Stomach (tissue), 9 donors: ENCODE data around the gene OR2B3. TPM values are rescaled to one million over a fixed set of nuclear protein-coding genes. Genes with fewer than 3 reads are reported as not detected.

Experiments
- DNase-seq, 2 donors: peaks; one replicate each; pipeline versions ENCODE4 v3.0.0 to v3.0.0-alpha.2; 2013 to 2019
- H3K27ac ChIP-seq, 5 donors: fragments of 200-600 bp in 4 of 5; sonication (generic) in 4 of 5; one replicate each; pipeline ENCODE4 v1.5.1; 2013 to 2019; ENCODE audit warnings: mild to moderate bottlenecking in 1 of 5, moderate library complexity in 1 of 5
- H3K27me3 ChIP-seq, 3 donors: fragments of 200-600 bp; sonication (generic); one replicate each; pipeline ENCODE4 v1.5.1; 2017 to 2019; ENCODE audit warnings: mixed run types in 1 of 3
- H3K36me3 ChIP-seq, 4 donors: fragments of 200-600 bp; sonication (generic); 1 replicate in 3 of 4; 2 replicates in 1 of 4; pipeline ENCODE4 v1.5.1; 2016 to 2019
- H3K4me1 ChIP-seq, 4 donors: fragments of 200-600 bp; sonication (generic); one replicate each; pipeline ENCODE4 v1.5.1; 2016 to 2019
- H3K4me3 ChIP-seq, 4 donors: fragments of 200-600 bp; sonication (generic) in 3 of 4; one replicate each; pipeline ENCODE4 v1.5.1; 2016 to 2019; ENCODE audit warnings: mild to moderate bottlenecking in 1 of 4
- H3K9me3 ChIP-seq, 4 donors: fragments of 200-600 bp; sonication (generic); one replicate each; pipeline ENCODE4 v1.5.1; 2016 to 2019
- CTCF ChIP-seq, 7 experiments: fragments of 450-650 bp in 4 of 7; fragments of 200-600 bp in 3 of 7; sonication (generic) in 3 of 7; IDR thresholded peaks; one replicate each; pipeline ENCODE4 v1.5.1; 2016 to 2019; ENCODE audit warnings: antibody characterized with exemption in 7 of 7, control low read depth in 2 of 7, mild to moderate bottlenecking in 1 of 7
- EP300 ChIP-seq: sonication (generic); formaldehyde crosslinking; IDR thresholded peaks from one replicate; pipeline ENCODE4 v1.6.1; 2017; ENCODE audit warnings: antibody characterized with exemption
- POLR2A ChIP-seq, 4 donors: fragments of 450-650 bp; IDR thresholded peaks; one replicate each; pipeline ENCODE4 v1.6.1; 2016; ENCODE audit warnings: antibody characterized with exemption in 4 of 4, control low read depth in 2 of 4, mild to moderate bottlenecking in 1 of 4, moderate library complexity in 1 of 4
- POLR2AphosphoS5 ChIP-seq, 3 donors: sonication (generic); formaldehyde crosslinking; IDR thresholded peaks; one replicate each; pipeline ENCODE4 v1.6.1; 2016; ENCODE audit warnings: antibody characterized with exemption in 3 of 3
- WGBS, 5 donors: extraction: QIAGEN DNeasy Blood & Tissue Kit in 3 of 5; methylation state at CpG; one replicate each; pipeline versions ENCODE4 v1.1.5 to v1.1.7; 2013 to 2018; 5-methylcytosine and 5-hydroxymethylcytosine counted together
- intact Hi-C: fragments of 100-400 bp; cut with DNase I; formaldehyde crosslinking; loops from one replicate; pipeline ENCODE4 v1.15.1; 2023; ENCODE audit warnings: low total_unique reads
- polyA plus RNA-seq, 3 donors: library from polyadenylated mRNA; stranded (reverse); fragments of 200-250 nt; gene quantifications; one replicate each; pipeline ENCODE4 v1.2.3, GENCODE V29; 2013
- total RNA-seq, 5 donors: library from RNA; depleted of rRNA; stranded (reverse); fragments of >200 nt; gene quantifications; one replicate each; pipeline versions ENCODE4 v1.1.0 to v1.2.3, GENCODE V29; 2014 to 2016
- donor health status: healthy with polysubstance abuse.
- donor health status: Bipolar disorder and iron deficiency.
- donor health status: healthy.

The OR2B3 gene
- total and polyA plus RNA-seq, 8 donors, result not detected

GRCh38 chr6:29112135-29112534 lies 25.0 kb upstream of the OR2B3 start:
- intact Hi-C loops, result no loop called here
- no peak for DNase-seq
- H3K36me3 ChIP-seq, result no peaks in the 10 kb centered on the region
- no peaks in the 10 kb centered on the region for H3K27me3 ChIP-seq
- H3K9me3 ChIP-seq, result no peaks in the 10 kb centered on the region
- H3K4me1 ChIP-seq, result no peaks in the 10 kb centered on the region
- no peak overlapping the region for H3K27ac ChIP-seq
- TF ChIP-seq POLR2A (IDR thresholded peaks at IDR 0.05) (no peak), CTCF (IDR thresholded peaks at IDR 0.05) (no peak), EP300 (no peak), POLR2AphosphoS5 (IDR thresholded peaks at IDR 0.05) (no peak)
- 62 to 78% (median 73%) methylated on average over 7 of the region's 7 CpGs for WGBS, 5 donors
- no peak overlapping the region for H3K4me3 ChIP-seq

GRCh38 chr6:29107758-29108157 lies 20.6 kb upstream of the OR2B3 start, which contains the start of gene OR2J3:
Gene OR2J3, plus strand, starts transcription at chr6:29108058. Its CDS starts 3,833 bp downstream, at chr6:29111891.
- no peak for DNase-seq
- 19 to 35% (median 28%) methylated on average over 1 of the region's 1 CpG for WGBS, 5 donors
- Histone ChIP-seq H3K4me1 (no peaks in the 10 kb centered on the region), H3K36me3 (no peaks in the 10 kb centered on the region), H3K27me3 (no peaks in the 10 kb centered on the region), H3K27ac (no peak within 1 kb of the TSS), H3K4me3 (no peak within 1 kb of the TSS), H3K9me3 (no peaks in the 10 kb centered on the region)
- intact Hi-C loops, result no loop called here
- TF ChIP-seq EP300 (no peak), CTCF (IDR thresholded peaks at IDR 0.05) (no peak), POLR2A (IDR thresholded peaks at IDR 0.05) (no peak), POLR2AphosphoS5 (IDR thresholded peaks at IDR 0.05) (no peak)

- WGBS, 5 donors, result 71 to 84% (median 80%) methylated on average over 3 of the region's 3 CpGs
- intact Hi-C loops, result no loop called here
- no peak within 1 kb of the TSS for H3K4me3 ChIP-seq
These were observed 12.1 kb upstream of the OR2B3 start, which contains the start of gene OR2J1 for GRCh38 chr6:29099190-29099589. Gene OR2J1, plus strand, starts transcription at chr6:29099490. Its CDS starts 1,453 bp downstream, at chr6:29100943.

GRCh38 chr6:29097803-29098202 lies 10.7 kb upstream of the OR2B3 start:
- Histone ChIP-seq H3K4me1 (no peaks in the 10 kb centered on the region), H3K27me3 (no peaks in the 10 kb centered on the region), H3K36me3 (no peaks in the 10 kb centered on the region), H3K27ac (no peak overlapping the region), H3K4me3 (no peak overlapping the region), H3K9me3 (no peaks in the 10 kb centered on the region)
- 56 to 73% (median 61%) methylated on average over 1 of the region's 1 CpG for WGBS, 5 donors
- intact Hi-C loops, result no loop called here
- DNase-seq, result no peak
- no peak for TF ChIP-seq POLR2AphosphoS5 (IDR thresholded peaks at IDR 0.05)
- no peak for TF ChIP-seq CTCF (IDR thresholded peaks at IDR 0.05)
- TF ChIP-seq EP300, result no peak
- no peak for TF ChIP-seq POLR2A (IDR thresholded peaks at IDR 0.05)

More at GRCh38 chr6:29099190-29099589, 12.1 kb upstream of the OR2B3 start, which contains the start of gene OR2J1:
- no peak for DNase-seq
- Histone ChIP-seq H3K4me1 (no peaks in the 10 kb centered on the region), H3K9me3 (no peaks in the 10 kb centered on the region), H3K36me3 (no peaks in the 10 kb centered on the region), H3K27me3 (no peaks in the 10 kb centered on the region), H3K27ac (no peak within 1 kb of the TSS)
- TF ChIP-seq POLR2AphosphoS5 (IDR thresholded peaks at IDR 0.05), result no peak
- no peak for TF ChIP-seq POLR2A (IDR thresholded peaks at IDR 0.05)
- no peak for TF ChIP-seq CTCF (IDR thresholded peaks at IDR 0.05)
- TF ChIP-seq EP300, result no peak
